Measurements from ENCODE around the gene PALM3.
A peak's percentile ranks its signal among the peaks of the same experiment; 100 is the strongest.

PALM3 gene

DNA sequence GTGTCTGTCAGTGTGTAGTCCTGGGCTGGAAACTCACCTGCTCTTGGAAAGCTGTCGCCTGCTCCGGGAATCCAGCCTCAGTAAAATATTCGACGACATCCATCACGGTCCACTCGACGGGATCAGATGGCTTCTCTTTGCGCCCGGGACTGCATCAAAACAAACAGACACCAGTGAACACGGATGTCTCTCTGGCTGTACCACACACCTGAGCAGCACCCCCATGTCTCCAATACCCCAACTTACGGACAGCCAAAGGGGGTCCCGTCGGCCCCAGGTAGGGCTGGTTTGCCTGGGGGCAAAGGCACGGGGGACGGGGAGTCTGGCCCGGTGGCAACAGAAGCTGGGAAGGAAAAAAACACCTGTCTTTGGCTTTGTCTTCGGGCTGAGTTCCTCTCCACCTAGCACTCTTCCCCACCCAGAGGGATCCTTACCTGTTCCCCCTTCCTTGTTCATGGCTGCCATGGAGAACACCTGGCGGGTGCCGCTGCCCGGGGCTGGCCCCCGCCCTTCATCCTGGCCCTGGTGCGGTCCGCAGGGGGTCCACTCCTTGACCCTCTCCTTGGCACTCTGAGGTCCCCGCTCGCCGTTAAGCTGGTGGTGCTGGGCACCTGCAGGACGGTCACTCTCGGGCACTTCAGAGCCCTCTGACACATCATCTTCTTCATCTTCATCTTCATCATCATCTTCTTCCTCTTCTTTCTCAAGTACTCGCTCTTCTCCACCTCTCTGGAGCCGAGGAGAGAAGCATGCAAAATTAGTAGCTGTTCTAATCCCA is 26.9 kb upstream of the PALM3 start:
- no peak for DNase-seq

DNA sequence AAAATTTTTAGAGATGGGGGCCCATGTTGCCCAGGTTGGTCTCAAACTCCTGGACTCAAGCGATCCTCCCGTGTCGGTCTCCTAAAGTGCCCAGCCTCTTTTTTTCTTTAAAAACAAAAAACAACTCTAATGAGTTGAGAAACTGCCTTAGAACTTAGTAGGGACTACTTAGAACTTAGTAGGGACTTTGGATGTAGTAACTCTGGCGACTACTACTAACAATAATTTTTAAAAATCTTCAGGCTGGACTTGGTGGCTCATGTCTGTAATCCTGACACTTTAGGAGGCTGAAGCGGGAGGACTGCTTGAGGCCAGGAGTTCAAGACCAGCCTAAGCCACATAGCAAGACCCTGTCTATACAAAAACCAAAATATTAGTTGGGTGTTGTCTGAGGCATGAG is 24.2 kb upstream of the PALM3 start:
- no peak for DNase-seq

DNA sequence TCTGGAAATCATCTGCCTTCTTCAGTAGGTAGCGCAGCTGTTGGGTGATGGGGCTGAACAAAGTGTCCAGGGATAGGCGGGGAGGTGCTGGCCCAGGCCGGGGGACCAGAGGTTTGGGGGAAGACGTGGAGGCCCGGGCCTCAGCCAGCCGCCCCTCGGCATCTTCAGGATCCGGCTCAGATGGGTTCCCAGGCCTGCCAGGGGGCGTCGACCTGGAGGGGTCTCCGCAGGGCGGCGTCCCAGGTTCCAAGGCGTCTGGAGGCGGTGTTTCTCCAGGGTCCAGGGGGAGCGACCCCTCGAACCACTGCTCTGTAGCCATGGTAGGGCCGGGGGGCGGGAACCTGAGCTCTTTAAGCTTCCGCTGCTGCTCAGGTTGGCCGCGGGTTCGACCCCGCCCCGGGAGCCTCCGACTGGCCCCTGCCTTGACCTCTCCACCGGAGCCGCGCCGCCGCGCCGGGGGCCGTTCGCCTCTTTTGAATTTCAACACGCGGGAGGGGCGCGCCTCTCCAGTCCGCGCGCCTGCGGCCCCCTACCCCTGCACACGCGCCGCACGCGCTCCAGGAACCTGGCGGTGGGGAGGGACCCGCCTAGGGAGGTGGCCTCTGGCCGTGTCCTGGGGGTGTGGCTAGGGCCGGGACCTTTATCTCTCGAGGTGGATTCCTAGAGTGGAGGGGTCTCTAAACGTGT is 23.6 kb upstream of the PALM3 start, which contains the start of gene C19orf67:
Gene C19orf67 (minus strand): TSS at position 475 of the 687 bp plus-strand sequence. CDS start 156 bp downstream, at position 319.
- no peak for DNase-seq

GRCh38 chr19:14082675-14082960 is 20.7 kb upstream of the PALM3 start:
- no peak for DNase-seq

- no peak for DNase-seq
Observed at GRCh38 chr19:14081797-14082674, 20.2 kb upstream of the PALM3 start.

- peak; percentile 100 for DNase-seq
Observed at GRCh38 chr19:14080887-14081796, 19.3 kb upstream of the PALM3 start.

DNA sequence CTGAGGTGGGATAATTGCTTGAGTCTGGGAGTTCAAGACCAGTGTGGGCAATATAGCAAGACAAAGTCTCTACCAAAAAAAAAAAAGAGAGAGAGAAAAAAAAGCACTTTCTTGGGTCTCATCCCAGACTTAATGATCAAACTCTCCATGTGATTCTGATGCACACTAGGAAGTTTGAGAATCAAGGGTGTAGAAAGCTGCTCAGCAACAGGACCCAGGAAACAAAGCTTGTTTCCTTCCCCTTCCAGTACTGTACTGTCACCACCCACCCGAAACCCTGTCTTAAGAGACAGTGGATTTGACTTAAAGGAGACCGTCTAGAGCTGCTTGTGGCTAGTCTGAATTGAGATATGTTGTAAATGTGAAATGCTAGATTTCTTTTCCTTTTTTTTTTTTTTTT is 16.5 kb upstream of the PALM3 start:
- DNase-seq, result no peak

GRCh38 chr19:14073925-14074838 is 12.3 kb upstream of the PALM3 start:
- DNase-seq, result no peak

GRCh38 chr19:14073261-14073924 is 11.5 kb upstream of the PALM3 start:
- peak; percentile 80 for DNase-seq

- no peak for DNase-seq
Observed at GRCh38 chr19:14072535-14073260, 10.8 kb upstream of the PALM3 start, which contains the start of gene MISP3. Gene MISP3, plus strand, starts transcription at chr19:14072786. Its CDS starts 524 bp downstream, at chr19:14073310.

DNA sequence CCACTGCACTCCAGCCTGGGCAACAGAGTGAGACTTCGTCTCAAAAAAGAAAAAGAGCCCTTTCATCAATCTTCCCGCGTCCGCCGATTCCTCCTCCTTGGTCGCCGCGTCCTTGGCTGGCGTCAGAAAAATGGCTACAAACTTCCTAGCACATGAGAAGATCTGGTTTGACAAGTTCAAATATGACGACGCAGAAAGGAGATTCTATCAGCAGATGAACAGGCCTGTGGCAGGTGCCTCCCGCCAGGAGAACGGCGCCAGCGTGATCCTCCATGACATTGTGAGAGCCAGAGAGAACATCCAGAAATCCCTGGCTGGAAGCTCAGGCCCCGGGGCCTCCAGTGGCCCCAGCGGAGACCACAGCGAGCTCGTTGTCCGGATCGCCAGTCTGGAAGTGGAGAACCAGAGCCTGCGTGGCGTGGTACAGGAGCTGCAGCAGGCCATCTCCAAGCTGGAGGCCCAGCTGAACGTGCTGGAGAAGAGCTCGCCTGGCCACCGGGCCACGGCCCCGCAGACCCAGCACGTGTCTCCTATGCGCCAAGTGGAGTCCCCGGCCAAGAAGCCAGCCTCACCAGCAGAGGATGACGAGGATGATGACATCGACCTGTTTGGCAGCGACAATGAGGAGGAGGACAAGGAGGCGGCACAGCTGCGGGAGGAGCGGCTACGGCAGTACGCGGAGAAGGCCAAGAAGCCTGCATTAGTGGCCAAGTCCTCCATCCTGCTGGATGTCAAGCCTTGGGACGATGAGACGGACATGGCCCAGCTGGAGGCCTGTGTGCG is 8.6 kb upstream of the PALM3 start:
- no peak for DNase-seq

GRCh38 chr19:14066134-14066533 is 4.3 kb upstream of the PALM3 start:
- no peak for DNase-seq

DNA sequence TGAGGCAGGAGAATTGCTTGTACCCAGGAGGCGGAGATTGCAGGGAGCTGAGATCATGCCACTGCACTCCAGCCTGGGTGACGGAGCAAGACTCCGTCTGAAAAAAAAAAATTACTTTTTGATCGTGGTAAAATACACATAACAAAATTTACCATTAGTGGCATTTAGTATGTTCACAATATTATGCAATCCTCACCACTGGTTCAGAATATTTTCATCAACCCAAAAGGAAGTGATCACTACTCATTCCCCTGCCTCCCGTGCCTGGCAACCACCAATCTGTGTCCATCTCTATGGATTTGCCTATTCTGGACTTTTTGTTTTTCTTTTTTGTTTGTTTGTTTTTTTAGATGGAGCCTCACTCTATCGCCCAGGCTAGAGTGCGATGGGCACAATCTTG is 1.2 kb upstream of the PALM3 start:
- DNase-seq, result no peak

DNA sequence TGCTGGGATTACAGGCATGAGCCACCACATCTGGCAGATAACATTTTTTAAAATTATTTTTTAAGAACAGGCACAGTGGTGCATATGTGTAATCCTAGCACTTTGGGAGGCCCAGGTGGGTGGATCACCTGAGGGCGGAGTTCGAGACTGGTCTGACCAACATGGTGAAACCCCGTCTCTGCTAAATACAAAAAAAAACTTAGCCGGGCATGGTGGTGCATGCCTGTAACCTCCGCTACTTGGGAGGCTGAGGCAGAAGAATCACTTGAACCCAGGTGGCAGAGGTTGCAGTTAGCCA is 631 bp upstream of the PALM3 start:
- DNase-seq, result no peak

DNA sequence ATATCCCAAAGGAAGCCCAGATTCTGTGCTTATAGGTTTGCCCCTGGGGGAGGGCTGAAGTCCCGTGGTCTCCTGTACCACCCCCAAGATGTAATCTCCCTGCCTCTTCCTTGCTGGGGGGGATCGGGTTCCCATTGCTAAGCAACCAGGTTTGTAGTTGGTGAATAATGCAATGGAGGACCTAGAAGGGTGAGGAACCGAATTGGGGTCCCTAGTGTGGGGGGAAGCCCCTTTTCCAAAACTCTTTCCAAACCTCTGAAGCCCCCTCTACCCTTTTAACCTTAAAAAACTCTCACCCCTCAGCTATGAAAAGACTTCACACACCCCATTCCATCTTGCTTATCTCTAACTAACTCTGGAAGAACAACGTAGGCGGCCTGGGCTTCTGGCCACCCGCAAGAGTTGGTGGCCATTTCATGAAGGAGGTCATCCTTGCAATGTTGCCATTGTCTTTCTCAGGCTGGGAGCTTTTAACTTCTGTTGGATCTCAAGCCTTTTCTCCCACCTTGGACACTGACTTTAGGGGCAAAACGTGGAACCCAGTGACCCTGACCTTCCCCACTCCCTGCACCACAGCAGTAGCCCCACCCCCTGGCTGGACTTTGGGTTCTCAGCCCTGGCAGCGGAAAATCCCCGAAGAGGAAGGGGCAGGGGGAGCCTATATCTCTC is 661 bp downstream of the PALM3 start:
- no peak for DNase-seq

GRCh38 chr19:14059652-14060155 is 2.2 kb downstream of the PALM3 start:
- DNase-seq, result no peak

GRCh38 chr19:14059093-14059480 is 2.8 kb downstream of the PALM3 start:
- no peak for DNase-seq
